Mucosa of gallbladder (tissue), 1 donor: ENCODE results near the gene ZNF627. TPM values are rescaled to one million over a fixed set of nuclear protein-coding genes. Genes with fewer than 3 reads are reported as not detected.
"Not testable (repeated sequence)": the region's sequence is repeated elsewhere in the genome, so short reads cannot be mapped to it uniquely, and the experiment has no call there.

Source experiments
- DNase-seq: peaks from one replicate; pipeline ENCODE4 v3.0.0-alpha.2; 2020; ENCODE audit warnings: low spot score
- total RNA-seq: library from RNA; stranded (reverse); gene quantifications from one replicate; pipeline ENCODE4 v1.2.1, GENCODE V29; 2021
- donor health status: DM: no; HTN: no; CAD: no.

ZNF627 gene
- total RNA-seq: 13.9 TPM

DNA sequence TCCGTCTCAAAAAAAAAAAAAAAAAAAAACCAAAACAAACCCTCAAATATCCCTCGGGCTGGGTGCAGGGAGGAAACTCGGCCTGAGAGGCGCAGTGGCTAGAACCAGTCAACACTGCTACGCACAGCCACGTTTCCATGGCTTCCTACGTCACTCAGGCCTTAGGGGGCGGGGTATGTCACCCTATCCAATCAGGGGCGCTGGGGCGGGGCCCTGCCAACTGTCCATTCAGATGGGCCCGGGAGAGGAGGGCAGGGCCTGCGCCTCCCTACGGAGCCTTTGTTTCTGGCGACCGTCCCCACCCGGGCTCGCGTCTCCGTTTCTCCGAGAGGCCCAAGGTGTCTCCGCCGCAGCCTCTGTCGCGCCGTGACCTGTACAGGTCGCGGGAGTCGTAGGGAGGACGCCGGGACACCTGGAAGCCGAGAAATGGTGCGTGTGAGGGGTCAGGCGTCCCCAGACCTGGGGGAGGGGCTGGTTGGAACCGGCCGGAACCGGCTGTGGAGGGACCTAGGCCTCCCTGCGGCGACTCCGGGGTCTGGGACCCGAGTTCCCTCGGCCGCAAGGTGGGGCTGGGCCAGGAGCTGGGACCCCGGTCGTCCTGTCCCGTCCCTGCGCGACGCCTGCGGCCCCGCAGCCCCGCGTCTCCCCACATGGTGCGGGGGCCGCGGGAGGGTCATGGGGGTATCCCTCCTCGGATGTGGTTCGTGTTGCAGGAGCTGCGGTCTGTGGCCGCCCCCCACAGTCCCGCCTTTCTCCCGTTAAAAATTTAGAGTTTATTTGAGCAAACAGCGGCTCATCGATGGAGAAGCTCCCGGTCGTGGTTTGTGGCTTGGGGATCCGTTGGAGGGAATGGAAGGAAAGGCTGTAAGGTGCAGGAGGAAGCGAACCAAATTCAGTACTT, at the start of gene ZNF627:
ZNF627 (plus strand) TSS at position 282 of the 901 bp plus-strand sequence; CDS start at position 427, 145 bp downstream.
- DNase-seq: peak; percentile 99

DNA sequence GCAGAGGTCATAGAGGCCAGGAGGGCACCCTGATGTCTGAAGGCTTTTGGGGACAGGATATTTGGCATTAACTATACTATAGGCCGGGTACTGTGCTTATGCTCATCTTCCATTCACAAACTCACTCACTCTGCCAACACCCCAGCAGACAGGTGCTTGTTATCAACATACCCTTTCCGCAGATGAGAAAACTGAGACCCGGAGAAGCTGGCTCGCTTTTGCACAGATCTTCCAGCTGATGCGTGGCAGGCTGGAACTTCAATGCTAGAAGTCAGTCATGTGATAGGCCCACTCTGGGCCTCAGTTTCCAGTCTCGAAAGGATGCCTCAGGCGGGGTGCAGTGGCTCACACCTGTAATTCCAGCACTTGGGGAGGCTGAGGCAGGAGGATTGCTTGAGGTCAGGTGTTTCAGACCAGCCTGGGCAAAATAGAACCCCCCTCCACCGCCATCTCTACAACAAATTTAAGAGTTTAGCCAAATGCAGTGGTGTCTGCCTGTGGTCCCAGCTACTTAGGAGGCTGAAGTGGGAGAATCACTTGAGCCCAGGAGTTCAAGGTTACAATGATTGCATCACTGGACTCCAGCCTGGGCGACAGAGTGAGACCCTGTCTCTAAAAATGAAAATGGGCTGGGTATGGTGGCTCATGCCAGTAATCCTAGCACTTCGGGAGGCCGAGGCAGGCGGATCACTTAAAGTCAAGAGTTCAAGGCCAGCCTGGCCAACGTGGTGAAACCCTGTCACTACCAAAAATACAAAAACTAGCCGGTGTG, 49.2 kb upstream of the ZNF627 start:
- no peak for DNase-seq

DNA sequence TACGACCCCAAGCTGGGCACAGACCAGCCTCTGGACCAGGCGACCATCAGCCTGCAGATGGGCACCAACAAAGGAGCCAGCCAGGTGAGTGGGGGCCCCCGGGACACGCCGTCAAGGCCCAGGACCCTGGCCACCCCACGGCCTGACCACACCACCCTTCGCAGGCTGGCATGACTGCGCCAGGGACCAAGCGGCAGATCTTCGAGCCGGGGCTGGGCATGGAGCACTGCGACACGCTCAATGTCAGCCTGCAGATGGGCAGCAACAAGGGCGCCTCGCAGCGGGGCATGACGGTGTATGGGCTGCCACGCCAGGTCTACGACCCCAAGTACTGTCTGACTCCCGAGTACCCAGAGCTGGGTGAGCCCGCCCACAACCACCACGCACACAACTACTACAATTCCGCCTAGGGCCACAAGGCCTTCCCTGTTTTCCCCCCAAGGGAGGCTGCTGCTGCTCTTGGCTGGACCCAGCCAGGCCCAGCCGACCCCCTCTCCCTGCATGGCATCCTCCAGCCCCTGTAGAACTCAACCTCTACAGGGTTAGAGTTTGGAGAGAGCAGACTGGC, 47.8 kb upstream of the ZNF627 start:
- DNase-seq: no peak

DNA sequence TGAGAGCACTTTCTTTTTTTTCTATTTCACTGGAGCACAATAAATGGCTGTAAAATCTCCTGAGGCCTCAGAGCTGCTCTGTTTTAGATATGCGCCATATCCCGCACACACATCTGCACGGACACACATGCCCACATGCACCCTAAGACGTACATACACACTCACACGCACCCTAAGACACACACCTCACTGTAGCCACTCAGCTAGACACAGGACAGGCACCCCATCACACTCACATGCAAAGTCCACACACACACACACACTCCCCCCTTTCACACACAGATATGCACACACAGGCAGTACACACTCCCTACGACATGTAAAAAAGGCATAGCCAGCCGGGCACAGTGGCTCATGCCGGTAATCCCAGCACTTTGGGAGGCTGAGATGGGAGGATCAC, 47.0 kb upstream of the ZNF627 start:
- DNase-seq: no peak

DNA sequence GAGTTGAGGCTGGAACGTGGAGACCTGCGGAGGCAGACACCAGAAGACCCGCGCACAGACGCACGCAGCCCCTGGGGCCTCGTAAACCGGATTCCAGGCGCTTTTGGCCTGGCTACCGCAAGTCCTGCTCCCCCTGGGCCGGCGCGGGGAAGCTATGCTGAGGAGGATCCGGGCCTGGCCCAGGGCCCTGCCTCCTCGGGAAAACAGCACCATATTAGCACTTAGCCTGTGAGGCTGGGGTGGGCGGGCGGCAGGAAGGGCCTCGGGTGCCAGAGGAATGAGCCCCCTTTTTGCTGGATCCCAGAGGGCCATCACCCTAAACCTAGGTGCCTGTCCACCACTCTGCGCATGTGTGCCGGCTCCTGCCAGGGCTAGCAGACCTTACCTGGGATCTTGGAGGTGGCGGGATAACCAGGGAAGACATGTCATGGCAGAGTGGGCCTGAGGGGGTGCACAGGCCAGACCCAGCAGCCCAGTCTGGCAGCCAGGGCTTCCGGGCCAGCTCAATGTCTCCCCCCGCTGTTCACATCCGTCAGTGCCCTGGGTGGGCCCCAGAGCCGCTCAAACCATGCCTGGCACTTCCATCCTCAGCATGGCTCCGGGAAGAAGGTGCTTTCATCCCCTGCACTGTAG, 45.6 kb upstream of the ZNF627 start:
- DNase-seq: no peak

DNA sequence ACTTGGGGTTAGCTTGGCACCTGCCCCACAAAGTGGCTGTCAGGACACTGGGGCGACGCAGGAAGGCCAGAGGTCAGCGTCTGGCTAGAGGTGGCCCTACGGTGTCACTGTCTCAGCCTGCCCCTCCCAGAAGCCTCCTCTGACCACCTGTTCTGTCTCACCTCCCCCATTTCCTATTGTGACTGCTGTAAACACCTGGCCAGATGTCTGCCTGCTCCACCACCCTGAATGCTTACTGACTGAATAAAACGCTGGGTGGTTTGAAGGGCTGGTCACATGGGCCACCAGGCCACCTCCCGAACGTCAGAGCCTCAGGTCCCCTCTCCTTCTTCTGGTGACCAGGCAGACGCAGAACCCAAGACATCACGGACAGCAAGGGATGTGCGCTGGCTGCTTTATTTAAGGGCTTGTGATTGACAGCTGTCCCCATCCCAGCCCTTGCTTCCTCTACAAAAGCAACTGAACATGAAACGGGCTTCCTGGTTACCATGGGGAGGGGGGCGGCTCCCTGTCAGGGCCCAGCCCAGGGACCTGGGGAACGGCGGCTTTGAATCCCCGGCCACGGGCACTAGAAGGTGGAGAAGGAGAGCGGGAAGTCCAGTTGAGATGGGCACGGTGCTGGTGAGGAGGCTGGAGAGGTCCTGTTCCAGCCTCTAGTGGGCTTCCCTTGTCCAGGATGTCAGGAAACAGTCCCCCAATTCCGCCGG, 44.5 kb upstream of the ZNF627 start:
- no peak for DNase-seq

DNA sequence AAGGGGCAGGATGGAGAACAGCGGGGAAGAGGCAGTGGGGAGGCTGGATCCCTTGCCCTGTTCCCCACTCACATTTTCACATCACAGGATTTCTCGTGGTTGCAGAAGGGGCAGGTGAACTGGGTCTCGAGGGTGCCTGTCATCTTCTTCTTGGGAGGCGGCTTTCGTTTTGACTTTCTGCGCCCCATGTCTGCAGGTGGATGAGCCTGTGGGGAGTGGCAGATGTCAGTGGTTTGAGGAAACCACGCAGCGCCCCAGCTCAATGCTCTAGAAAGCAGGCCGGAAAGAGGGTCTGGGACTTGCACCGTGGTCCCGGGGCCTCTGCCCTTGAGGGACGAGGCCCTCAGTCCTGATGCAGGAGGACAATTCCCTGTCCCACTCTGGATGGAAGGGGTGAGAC, 43.1 kb upstream of the ZNF627 start:
- no peak for DNase-seq

DNA sequence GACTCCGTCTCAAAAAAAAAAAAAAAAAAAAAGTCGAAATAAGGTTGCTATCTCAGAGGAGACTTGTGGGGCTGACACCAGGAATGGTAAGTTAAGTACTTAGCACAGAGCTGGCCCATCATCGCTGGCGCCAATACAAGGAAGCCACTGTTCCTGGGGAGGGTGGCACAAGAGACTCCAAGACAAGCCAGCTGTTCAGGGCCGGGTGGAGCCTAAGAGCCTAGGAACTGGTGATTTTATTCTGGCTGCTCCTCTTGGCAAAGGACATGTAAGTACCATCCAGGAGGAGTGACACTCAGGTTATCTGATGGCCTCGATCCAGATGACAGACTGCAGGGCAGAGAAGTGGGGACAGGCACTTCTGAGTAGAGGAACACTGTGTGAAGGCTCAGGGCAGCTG, 42.0 kb upstream of the ZNF627 start:
- DNase-seq: no peak

DNA sequence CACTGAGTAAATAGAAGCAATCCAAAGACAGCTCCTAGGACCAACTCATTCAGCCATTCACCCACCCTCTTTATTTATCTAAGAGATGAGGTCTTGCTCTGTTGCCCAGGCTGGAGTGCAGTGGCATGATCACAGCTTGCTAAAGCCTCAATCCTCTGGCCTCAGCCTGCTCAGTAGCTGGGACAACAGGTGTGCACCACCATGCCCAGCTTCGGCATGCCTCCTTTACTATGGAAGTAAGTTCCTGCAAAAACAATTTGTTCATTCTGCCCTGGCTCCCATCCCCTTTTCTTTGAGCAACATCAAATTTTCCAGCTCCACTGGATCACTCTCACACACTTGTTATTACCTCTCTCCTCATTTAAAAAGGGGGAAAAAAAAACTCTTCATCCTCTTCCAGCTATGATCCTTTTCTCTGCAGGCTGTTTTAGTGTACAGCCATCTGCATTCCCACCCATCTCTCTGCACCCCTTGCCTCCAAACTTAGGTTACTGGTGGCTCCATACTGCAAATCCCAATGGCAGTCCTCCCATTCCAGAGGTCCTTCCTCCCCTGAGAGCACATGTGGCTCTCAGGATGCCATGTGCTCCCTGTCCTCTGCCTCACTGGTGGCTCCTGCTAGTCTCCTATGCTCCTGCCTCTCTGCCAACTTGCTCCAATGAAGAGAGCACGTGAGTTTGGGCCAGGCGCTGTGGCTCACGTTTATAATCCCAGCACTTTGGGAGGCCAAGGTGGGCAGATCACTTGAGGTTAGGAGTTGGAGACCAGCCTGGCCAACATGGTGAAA, 40.5 kb upstream of the ZNF627 start:
- DNase-seq: no peak

DNA sequence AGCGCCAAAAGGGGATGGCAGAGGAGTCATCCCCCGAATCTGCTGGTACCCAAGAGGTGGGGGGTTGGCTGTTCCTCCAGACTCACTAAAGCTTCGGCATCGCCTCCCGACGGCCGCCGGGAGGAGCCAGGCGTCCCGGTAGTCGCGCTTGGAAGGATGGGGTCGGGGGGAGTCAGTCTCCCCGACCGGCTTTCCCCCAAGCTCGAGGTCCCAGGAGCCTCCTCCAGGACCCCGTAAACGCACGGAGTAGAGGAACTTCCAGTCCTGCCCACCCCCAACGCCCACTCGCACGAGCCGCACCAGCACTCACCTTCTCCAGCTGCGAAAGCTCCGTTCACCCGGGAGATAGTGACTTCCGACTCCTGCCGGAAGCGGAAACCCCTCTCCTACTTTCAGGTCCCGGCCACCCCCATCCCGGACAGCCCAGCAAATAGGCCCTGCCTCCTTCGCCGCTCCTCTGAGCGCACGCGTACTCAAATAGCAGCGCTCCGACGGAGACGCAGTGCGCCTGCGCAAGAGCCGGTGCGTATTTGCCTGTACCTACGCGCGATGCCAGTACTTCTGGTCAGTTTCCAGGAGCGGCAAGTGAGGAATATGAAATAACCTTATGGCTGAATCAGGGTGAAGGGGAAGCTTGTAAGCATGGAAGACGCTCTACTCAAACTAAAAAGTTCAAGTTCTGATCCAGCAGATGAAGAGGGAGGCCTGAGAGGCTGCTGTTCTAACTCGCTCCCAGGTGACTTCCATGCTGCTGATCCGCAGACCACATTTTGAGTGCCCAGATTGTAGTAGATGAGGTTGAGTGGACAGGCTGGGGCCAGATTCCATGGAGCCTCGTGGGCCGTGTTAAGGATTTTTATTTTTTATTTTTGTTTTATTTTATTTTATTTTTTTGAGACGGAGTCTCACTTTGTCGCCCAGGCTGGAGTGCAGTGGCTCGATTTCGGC, 38.1 kb upstream of the ZNF627 start, which contains the start of gene ELOF1:
ELOF1 (minus strand) TSS at position 350 of the 948 bp plus-strand sequence. CDS start 4,883 bp downstream, outside the sequence.
- DNase-seq: peak; percentile 98

DNA sequence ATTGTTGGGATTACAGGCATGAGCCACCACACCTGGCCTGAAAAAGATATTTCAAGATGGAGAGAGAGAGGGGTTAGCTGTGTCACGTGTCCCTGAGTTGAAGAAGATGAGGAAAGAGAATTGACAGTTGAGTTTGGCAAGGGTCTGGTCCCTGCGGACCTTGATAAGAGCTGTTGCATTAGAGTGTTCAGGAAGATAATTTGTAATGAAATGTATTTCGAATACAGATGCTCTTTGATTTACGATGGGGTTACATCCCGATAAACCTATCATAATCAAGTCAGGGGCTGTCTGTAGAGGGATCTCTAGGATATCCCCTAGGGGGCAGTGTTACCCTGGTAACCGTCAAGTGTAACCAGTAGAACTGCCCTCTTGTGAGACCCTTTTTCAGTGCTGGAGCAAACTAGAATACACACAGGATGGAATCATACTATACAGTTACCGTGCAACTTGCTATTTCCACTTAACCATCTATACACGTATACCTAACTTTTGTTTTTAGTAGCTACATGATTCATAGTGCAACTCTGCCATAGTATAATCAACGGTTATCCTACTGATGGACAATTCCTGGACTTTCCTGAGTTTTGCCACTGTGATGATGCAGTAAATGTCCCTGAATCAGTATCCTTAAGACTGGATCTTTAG, 36.8 kb upstream of the ZNF627 start:
- peak; percentile 47 for DNase-seq

DNA sequence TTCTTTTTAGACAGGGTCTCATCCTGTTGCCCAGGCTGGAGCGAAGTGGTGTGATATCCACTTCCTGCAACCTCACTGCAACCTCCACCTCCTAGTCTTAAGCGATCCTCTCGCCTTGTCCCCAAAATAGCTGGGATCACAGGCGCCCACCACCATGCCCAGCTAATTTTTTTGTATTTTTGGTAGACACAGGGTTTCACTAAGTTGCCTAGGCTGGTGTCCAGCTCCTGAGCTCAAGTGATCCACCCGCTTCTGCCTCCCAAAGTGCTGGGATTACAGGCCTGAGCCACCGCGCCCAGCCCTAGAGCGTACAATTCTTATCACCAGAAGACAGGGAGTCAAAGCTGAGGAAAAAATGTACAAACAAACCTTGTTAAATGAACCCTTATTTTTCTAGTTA, 33.8 kb upstream of the ZNF627 start:
- no peak for DNase-seq

DNA sequence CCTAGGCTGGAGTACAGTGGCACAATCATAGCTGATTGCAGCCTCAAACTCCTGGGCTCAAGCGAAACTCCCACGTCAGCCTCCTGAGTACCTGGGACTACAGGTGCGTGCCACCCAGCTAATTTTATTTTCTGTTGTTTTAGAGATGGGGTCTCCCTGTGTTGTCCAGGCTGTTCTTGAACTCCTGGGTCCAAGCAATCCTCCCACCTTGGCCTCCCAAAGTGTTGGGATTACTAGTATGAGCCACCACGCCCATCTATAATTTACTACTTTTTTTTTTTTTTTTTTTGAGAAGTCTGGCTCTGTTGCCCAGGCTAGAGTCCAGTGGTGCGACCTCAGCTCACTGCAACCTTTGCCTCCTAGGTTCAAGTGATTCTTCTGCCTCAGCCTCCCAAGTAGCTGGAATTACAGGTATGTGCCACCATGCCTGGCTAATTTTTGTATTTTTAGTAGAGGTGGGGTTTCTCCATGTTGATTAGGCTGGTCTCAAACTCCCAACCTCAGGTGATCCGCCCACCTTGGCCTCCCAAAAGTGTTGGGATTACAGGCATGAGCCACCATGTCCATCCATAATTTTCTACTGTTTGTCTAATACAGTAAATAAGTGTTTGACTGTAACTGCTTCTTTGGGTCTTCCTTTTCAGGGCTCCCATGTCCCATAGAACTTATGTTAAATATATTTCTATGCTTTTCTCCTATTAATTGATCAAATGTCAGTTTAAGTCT, 33.0 kb upstream of the ZNF627 start:
- DNase-seq: not testable (repeated sequence)

DNA sequence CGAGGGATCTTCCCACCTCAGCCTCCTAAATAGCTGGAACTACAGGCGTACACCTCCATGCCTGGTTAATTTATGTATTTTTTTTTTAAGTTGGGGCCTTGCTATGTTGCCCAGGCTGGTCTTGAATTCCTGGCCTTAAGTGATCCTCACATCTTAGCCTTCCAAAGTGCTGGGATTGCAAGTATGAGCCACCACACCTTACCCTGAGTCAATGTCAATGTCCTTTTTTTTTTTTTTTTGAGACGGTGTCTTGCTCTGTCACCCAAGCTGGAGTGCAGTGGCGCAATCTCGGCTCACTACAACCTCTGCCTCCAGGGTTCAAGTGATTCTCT, 31.7 kb upstream of the ZNF627 start:
- not testable (repeated sequence) for DNase-seq

DNA sequence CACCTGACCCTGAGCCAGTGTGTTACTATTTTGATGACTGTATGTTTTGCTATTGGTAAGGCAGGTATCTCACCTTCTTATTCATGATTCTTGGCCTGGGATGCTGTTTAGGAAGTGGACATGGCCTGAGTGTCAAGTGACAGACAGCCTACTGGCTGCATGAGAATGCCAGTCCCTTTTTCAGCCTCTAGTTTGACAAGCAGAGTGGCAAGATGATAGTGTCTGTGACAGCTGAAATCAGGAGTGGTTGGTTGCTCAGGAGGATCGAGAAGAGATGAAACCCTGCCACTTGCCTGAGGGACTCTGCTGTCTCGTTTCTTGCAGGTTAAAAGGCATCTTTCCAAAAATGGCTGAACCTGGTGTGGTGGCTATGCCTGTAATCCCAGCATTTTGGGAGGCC, 31.1 kb upstream of the ZNF627 start:
- DNase-seq: no peak

DNA sequence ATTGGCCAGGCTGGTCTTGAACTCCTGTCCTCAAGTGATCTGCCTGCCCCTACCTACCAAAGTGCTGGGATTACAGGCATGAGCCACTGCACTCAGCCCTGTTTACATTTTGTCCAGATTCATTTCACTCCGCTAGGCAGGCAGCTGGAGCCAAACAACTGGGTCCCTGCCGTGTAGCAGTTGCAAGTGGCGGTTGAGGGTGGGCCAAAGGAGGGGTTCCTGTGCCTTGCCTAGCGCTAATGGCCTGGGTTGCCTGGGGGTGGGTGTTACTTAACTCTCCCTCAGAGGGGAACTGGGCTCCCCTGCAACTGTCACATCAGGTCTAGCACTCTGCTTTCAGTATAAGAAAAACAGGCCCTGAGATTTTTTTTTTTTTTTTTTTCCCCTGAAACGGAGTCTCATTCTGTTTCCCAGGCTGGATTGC, 27.2 kb upstream of the ZNF627 start:
- DNase-seq: no peak

DNA sequence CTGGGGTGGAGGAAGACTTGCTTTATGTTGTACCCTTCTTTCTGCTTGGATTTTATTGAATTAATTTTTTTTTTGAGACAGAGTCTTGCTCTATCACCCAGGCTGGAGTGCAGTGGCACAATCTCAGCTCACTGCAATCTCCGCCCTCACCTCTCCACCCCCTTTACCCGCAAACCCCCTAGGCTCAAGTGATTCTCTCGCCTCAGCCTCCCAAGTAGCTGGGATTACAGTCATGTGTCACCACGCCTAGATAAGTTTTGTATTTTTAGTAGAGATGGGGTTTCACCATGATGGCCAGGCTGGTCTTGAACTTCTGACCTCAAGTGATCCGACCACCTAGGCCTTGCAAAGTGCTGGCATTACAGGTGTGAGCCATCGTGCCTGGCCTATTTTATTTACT, 23.9 kb upstream of the ZNF627 start:
- DNase-seq: not testable (repeated sequence)

DNA sequence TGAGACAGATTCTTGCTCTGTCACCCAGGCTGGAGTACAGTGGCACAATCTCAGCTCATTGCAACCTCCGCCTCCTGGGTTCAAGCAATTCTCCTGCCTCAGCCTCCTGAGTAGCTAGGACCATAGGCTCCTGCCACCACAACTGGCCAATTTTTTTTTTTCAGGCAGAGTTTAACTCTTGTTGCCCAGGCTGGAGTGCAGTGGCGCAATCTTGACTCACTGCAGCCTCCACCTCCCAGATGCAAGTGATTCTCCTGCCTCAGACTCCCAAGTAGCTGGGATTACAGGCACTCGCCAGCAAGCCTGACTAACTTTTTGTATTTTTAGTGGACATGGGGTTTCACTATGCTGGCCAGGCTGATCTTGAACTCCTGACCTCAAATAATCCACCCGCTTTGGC, 23.5 kb upstream of the ZNF627 start:
- DNase-seq: not testable (repeated sequence)
